Skeletal muscle satellite cell (primary cell): ENCODE data around the gene IPO4.

Experiments used
- H3K27me3 ChIP-seq: 2 replicates; pipeline ENCODE4 v1.7.0; 2013; ENCODE audit warnings: low read length; ENCODE audit not compliant: control insufficient read depth, insufficient read depth
- H3K36me3 ChIP-seq: 2 replicates; pipeline ENCODE4 v1.7.0; 2013; ENCODE audit warnings: mild to moderate bottlenecking, control low read depth, low read length; ENCODE audit not compliant: insufficient read depth
- H3K4me1 ChIP-seq: 2 replicates; pipeline ENCODE4 v1.7.0; 2013; ENCODE audit warnings: low read length; ENCODE audit not compliant: control insufficient read depth, insufficient read depth
- H3K4me2 ChIP-seq: 2 replicates; pipeline ENCODE4 v1.7.0; 2013; ENCODE audit warnings: mild to moderate bottlenecking, low read length
- H3K4me3 ChIP-seq: 2 replicates; pipeline ENCODE4 v1.7.0; 2013; ENCODE audit warnings: low read length
- H3K9ac ChIP-seq: 2 replicates; pipeline ENCODE4 v1.7.0; 2013; ENCODE audit warnings: mild to moderate bottlenecking, low read depth, low read length, moderate library complexity
- H3K9me3 ChIP-seq: replicated peaks from 2 replicates; pipeline ENCODE4 v1.7.0; 2013; ENCODE audit warnings: mild to moderate bottlenecking, control low read depth, low read length

The IPO4 gene

GRCh38 chr14:24162093-24162492 is 26.5 kb downstream of the IPO4 start:
- Histone ChIP-seq H3K4me3 (peak overlapping the region; percentile 76), H3K9me3 (no peaks in the 10 kb centered on the region), H3K4me2 (peak overlapping the region; percentile 93), H3K36me3 (peaks cover 69% of the 10 kb centered on the region), H3K27me3 (no peaks in the 10 kb centered on the region), H3K4me1 (peaks cover 17% of the 10 kb centered on the region), H3K9ac (peak overlapping the region; percentile 84)

DNA sequence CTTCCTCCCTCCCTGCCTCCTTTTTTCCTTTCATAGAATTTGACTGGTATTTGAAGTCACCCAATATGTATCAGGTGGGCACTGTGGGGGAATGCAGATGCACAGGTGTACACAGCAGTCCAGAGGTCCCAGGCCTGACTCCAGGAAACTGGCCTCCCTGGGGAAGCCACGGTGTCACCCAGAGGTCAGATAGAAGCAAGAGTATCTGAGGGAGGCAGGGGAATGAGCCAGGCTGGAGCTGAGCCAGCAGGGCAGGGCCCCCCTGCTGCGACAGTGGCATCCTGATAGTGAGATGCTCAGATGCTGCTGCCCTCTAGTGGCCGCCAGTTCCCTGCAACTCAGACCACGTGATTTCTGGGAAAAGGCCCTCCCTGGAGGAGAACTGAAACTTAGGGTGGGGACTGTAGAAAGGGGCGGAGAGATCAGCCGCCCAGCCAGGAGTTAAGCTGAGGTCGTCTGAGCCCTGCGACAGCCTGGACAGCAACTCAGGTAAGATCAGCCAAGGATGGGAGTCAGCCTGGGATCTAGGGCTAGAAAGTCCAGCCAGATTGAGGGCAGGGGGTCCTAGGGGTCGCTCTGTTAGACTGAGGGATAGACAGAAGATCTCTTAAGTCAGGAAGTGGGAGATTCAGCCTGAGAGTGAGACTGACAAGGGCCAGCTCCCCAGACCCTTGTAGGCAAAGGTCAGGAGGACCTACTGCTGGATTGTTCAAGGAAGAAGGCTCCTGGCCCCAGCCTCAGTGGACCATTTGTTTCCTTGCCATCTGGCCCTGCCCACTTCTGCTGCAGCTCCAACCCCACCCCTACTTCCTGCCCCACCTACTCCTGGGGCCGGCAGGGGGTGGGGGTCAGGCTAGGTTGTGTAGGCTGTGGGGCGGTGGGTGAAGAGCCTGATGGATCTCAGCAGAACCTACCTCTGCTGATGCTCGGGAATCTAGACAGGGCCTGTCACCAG is 27.5 kb downstream of the IPO4 start, which contains the start of gene IRF9:
TSS of gene IRF9 (plus strand) at position 416 of the 955 bp plus-strand sequence. CDS start 880 bp downstream, outside the sequence.
- Histone ChIP-seq H3K4me3 (peak within 1 kb of the TSS; percentile 76), H3K4me2 (peak within 1 kb of the TSS; percentile 93), H3K36me3 (peaks cover 67% of the 10 kb centered on the region), H3K4me1 (peaks cover 17% of the 10 kb centered on the region), H3K9me3 (no peaks in the 10 kb centered on the region), H3K9ac (peak within 1 kb of the TSS; percentile 84), H3K27me3 (no peaks in the 10 kb centered on the region)

GRCh38 chr14:24160499-24160849 is 28.1 kb downstream of the IPO4 start:
- Histone ChIP-seq H3K27me3 (no peaks in the 10 kb centered on the region), H3K4me2 (no peak overlapping the region), H3K36me3 (peaks cover 66% of the 10 kb centered on the region), H3K4me1 (peaks cover 17% of the 10 kb centered on the region), H3K9me3 (no peaks in the 10 kb centered on the region), H3K9ac (no peak overlapping the region), H3K4me3 (no peak overlapping the region)

DNA sequence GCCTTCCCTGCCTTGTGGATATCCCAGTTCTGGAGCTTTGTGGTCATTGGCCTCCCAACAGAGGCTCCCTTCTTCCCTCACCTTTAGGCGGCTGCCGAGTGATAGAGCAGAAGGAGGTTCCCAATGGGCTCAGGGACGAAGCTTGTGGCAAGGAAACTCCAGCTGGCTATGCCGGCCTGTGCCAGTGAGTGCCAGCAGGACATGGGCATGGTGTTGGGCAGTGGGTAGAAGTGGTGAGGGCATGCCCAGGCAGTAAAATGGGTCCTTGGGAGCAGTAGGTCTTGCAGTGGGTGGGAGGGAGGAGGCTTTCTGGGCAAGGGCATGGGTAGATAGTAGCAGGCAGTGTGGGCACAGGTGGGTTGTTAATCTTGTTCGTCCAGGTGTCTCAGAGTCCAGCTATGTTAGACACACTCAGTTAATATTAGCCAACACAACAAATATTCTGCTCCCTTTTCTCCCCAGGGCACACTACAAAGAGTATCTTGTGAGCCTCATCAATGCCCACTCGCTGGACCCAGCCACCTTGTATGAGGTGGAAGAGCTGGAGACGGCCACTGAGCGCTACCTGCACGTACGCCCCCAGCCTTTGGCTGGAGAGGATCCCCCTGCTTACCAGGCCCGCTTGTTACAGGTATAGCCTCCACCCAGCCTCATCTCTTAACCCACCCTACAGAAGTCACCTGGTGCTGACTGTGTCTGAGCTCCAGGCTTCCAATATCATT is 28.7 kb downstream of the IPO4 start:
- H3K4me1 ChIP-seq, result peaks cover 17% of the 10 kb centered on the region
- H3K36me3 ChIP-seq, result peaks cover 66% of the 10 kb centered on the region
- no peaks in the 10 kb centered on the region for H3K9me3 ChIP-seq
- H3K4me3 ChIP-seq, result no peak overlapping the region
- no peak overlapping the region for H3K9ac ChIP-seq
- H3K27me3 ChIP-seq, result no peaks in the 10 kb centered on the region
- no peak overlapping the region for H3K4me2 ChIP-seq

DNA sequence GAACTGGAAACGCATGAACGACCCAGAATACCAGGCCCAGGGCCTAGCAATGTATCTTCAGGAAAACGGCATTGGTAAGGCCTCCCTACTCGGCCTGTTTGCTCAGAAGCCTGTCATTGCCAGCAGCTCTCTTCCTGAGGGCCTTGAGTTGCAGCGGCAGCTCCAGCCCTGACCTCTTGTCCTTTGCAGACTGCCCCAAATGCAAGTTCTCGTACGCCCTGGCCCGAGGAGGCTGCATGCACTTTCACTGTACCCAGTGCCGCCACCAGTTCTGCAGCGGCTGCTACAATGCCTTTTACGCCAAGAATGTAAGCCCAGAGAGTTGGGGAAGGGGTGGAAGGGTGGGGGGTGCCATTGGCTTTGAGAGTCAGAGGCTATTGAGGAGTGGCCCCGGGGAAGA is 31.3 kb downstream of the IPO4 start:
- Histone ChIP-seq H3K27me3 (no peaks in the 10 kb centered on the region), H3K4me1 (peaks cover 16% of the 10 kb centered on the region), H3K4me3 (no peak overlapping the region), H3K9ac (no peak overlapping the region), H3K36me3 (peaks cover 53% of the 10 kb centered on the region), H3K9me3 (no peaks in the 10 kb centered on the region), H3K4me2 (no peak overlapping the region)

DNA sequence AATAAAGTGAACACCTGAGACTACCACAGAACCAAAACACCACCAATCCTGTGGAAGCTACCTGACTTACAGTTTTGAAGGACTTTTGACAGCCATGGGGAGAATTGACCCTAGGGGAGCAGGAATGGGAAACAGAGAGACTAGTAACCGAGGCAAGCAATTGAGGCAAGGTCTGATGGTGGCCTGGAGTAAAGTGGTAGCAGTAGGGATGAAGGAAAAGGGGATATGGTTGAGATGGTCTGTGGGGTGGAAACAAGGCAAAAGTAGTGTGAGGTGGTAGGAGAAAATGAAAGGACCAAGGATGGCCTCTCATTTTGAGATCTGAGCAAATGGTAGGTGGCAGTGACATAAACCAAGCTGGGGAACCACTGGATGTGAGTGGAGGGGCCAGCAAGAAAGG is 31.8 kb downstream of the IPO4 start:
- H3K4me2 ChIP-seq, result no peak overlapping the region
- peaks cover 11% of the 10 kb centered on the region for H3K4me1 ChIP-seq
- H3K4me3 ChIP-seq, result no peak overlapping the region
- H3K36me3 ChIP-seq, result peaks cover 56% of the 10 kb centered on the region
- no peak overlapping the region for H3K9ac ChIP-seq
- H3K9me3 ChIP-seq, result no peaks in the 10 kb centered on the region
- no peaks in the 10 kb centered on the region for H3K27me3 ChIP-seq

GRCh38 chr14:24155100-24155499 is 33.5 kb downstream of the IPO4 start:
- Histone ChIP-seq H3K36me3 (peaks cover 65% of the 10 kb centered on the region), H3K4me1 (no peaks in the 10 kb centered on the region), H3K4me2 (no peak overlapping the region), H3K9me3 (no peaks in the 10 kb centered on the region), H3K4me3 (no peak overlapping the region), H3K9ac (no peak overlapping the region), H3K27me3 (no peaks in the 10 kb centered on the region)

DNA sequence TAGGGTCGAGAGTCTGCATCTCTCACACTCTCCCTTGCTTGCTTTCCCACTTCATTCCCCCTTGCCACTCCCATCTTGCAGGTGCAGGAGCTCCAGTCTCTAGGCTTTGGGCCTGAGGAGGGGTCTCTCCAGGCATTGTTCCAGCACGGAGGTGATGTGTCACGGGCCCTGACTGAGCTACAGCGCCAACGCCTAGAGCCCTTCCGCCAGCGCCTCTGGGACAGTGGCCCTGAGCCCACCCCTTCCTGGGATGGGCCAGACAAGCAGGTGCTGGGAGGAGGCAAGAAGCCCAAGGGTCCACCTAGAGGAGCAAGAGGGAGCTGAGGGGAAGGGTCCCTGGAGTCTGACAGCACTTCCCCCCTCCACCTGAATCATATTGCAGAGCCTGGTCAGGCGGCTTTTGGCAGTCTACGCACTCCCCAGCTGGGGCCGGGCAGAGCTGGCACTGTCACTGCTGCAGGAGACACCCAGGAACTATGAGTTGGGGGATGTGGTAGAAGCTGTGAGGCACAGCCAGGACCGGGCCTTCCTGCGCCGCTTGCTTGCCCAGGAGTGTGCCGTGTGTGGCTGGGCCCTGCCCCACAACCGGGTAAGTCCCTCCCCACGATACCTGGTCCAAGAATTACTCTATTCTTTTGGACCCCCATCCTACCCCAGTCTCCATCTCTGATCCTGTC is 37.1 kb downstream of the IPO4 start:
- Histone ChIP-seq H3K9ac (no peak overlapping the region), H3K4me2 (no peak overlapping the region), H3K9me3 (no peaks in the 10 kb centered on the region), H3K4me1 (peaks cover 7% of the 10 kb centered on the region), H3K27me3 (no peaks in the 10 kb centered on the region), H3K36me3 (peaks cover 49% of the 10 kb centered on the region), H3K4me3 (no peak overlapping the region)

- H3K4me3 ChIP-seq, result no peak overlapping the region
Measured at GRCh38 chr14:24150993-24151392, 37.6 kb downstream of the IPO4 start.

GRCh38 chr14:24150567-24150966 is 38.0 kb downstream of the IPO4 start:
- no peaks in the 10 kb centered on the region for H3K27me3 ChIP-seq
- H3K36me3 ChIP-seq, result peaks cover 44% of the 10 kb centered on the region
- H3K4me2 ChIP-seq, result no peak overlapping the region
- no peak overlapping the region for H3K9ac ChIP-seq
- H3K4me3 ChIP-seq, result no peak overlapping the region
- peaks cover 13% of the 10 kb centered on the region for H3K4me1 ChIP-seq
- H3K9me3 ChIP-seq, result no peaks in the 10 kb centered on the region

More at GRCh38 chr14:24150993-24151392, 37.6 kb downstream of the IPO4 start:
- no peak overlapping the region for H3K9ac ChIP-seq
- no peaks in the 10 kb centered on the region for H3K9me3 ChIP-seq
- peaks cover 8% of the 10 kb centered on the region for H3K4me1 ChIP-seq
- H3K27me3 ChIP-seq, result no peaks in the 10 kb centered on the region
- H3K4me2 ChIP-seq, result no peak overlapping the region
- peaks cover 48% of the 10 kb centered on the region for H3K36me3 ChIP-seq

- H3K9me3 ChIP-seq, result no peaks in the 10 kb centered on the region
- H3K4me1 ChIP-seq, result peaks cover 18% of the 10 kb centered on the region
- H3K4me2 ChIP-seq, result no peak overlapping the region
- no peak overlapping the region for H3K9ac ChIP-seq
- H3K4me3 ChIP-seq, result no peak overlapping the region
- H3K36me3 ChIP-seq, result peaks cover 39% of the 10 kb centered on the region
- no peaks in the 10 kb centered on the region for H3K27me3 ChIP-seq
Measured at GRCh38 chr14:24150061-24150460, 38.6 kb downstream of the IPO4 start.
